GM23248 (cell line): ENCODE measurements around the gene LRCH2.

Experiments used
- EZH2 ChIP-seq: fragments of 200-600 bp; sonication (generic); IDR thresholded peaks from 2 replicates; pipeline ENCODE4 v1.6.1; 2018; ENCODE audit warnings: antibody characterized with exemption, mild to moderate bottlenecking; ENCODE audit not compliant: insufficient read depth, poor library complexity, severe bottlenecking
- EZH2phosphoT487 ChIP-seq: fragments of 200-600 bp; sonication (generic); IDR thresholded peaks from 2 replicates; pipeline ENCODE4 v1.6.1; 2018; ENCODE audit warnings: antibody characterized with exemption, moderate library complexity, mild to moderate bottlenecking, low read depth; ENCODE audit not compliant: insufficient read depth

DNA sequence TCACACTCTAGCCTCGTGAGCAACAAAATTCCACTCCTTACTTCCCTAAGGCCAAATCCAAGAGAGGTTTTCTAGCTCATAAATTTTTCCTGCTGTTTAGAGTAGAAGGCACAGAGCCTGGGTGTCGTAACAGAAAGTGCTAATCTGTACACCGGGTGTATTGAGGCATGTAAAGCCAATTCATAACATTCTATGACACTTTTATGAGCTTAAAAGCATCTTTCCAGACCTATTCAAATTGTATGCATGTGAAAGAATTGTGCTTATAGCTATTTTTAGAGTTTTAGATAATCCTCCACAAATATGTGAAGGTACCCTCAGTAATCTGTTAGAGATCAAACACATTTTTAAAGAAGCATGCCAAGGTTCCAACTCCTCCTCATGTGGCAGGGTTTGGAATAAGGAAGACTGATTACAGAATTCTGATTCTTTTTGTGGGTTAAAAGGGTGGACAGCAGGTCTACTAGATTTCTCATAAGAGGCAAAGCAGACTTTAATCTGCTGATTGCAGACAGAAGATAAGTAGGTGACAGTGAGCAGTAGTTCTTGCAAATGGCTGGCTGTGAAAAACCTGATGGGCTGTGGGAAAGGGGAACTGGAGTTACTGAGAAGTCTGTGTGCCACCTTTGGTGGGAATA, 25.5 kb upstream of the LRCH2 start:
- no peak for TF ChIP-seq EZH2
- TF ChIP-seq EZH2phosphoT487 = no peak
